Limb (tissue), 2 donors: ENCODE results near the gene PSMG3.

Source experiments
- DNase-seq, 2 donors: peaks; one replicate each; pipeline ENCODE4 v3.0.0-alpha.2; 2016; ENCODE audit errors: extremely low spot score in 2 of 2

Gene PSMG3

GRCh38 chr7:1580422-1581030 is 10.7 kb upstream of the PSMG3 start:
- no peak for DNase-seq

- DNase-seq: peak; percentile 70 to 88
These were observed 9.9 kb upstream of the PSMG3 start for GRCh38 chr7:1579481-1580421.

- no peak for DNase-seq
These were observed 8.7 kb upstream of the PSMG3 start for GRCh38 chr7:1578513-1578912.

GRCh38 chr7:1576521-1577253 is 6.9 kb upstream of the PSMG3 start:
- DNase-seq: no peak

GRCh38 chr7:1575809-1576208 is 6.0 kb upstream of the PSMG3 start:
- DNase-seq: no peak

- DNase-seq: no peak
These were observed 2.4 kb upstream of the PSMG3 start for GRCh38 chr7:1572111-1572822.

- no peak for DNase-seq
These were observed 396 bp downstream of the PSMG3 start for GRCh38 chr7:1569440-1569832.

GRCh38 chr7:1569016-1569415 is 816 bp downstream of the PSMG3 start:
- no peak for DNase-seq

- DNase-seq: peak in 1 of 2 donors; percentile 51
These were observed 1.8 kb downstream of the PSMG3 start for GRCh38 chr7:1567896-1568510.

- peak in 1 of 2 donors; percentile 39 for DNase-seq
These were observed 2.6 kb downstream of the PSMG3 start for GRCh38 chr7:1567049-1567771.

- peak in 1 of 2 donors; percentile 22 for DNase-seq
These were observed 3.2 kb downstream of the PSMG3 start for GRCh38 chr7:1566687-1567048.

- DNase-seq: no peak
These were observed 5.2 kb downstream of the PSMG3 start for GRCh38 chr7:1564603-1565022.

- DNase-seq: no peak
These were observed 5.7 kb downstream of the PSMG3 start for GRCh38 chr7:1563981-1564602.

GRCh38 chr7:1562597-1563051 is 7.2 kb downstream of the PSMG3 start:
- DNase-seq: peak in 1 of 2 donors; percentile 45

- DNase-seq: no peak
These were observed 7.7 kb downstream of the PSMG3 start for GRCh38 chr7:1562116-1562515.

- no peak for DNase-seq
These were observed 8.5 kb downstream of the PSMG3 start for GRCh38 chr7:1561036-1561940.

GRCh38 chr7:1560620-1561031 is 9.2 kb downstream of the PSMG3 start:
- DNase-seq: no peak
